Hematopoietic multipotent progenitor cell treated with erythropoietin and hydrocortisone succinate and interleukin-3 and kit ligand, for 6 days (in vitro differentiated cells): ENCODE measurements around the gene ZNF442.
"Not testable (repeated sequence)": the region's sequence is repeated elsewhere in the genome, so short reads cannot be mapped to it uniquely, and the experiment has no call there.

Experiments
- DNase-seq: peaks from one replicate; pipeline ENCODE4 v3.0.0-alpha.2; 2015

Gene ZNF442

GRCh38 chr19:12325690-12326089 lies 39.8 kb downstream of the ZNF442 start:
- no peak for DNase-seq

GRCh38 chr19:12318782-12319413 lies 46.6 kb downstream of the ZNF442 start:
- no peak for DNase-seq

- no peak for DNase-seq
These were observed 50.9 kb downstream of the ZNF442 start for GRCh38 chr19:12314553-12314952.

GRCh38 chr19:12308891-12309290 lies 56.6 kb downstream of the ZNF442 start:
- DNase-seq, result not testable (repeated sequence)
